HG03159 (cell line): ENCODE data around the gene ALKAL2.

Experiments
- ATAC-seq: cut with Tn5 transposase; IDR thresholded peaks from one replicate; pipeline ENCODE4 v1.9.1; 2021; ENCODE audit warnings: mild to moderate bottlenecking, moderate library complexity; ENCODE audit not compliant: unreplicated experiment

The ALKAL2 gene

GRCh38 chr2:252001-252602 lies 35.8 kb downstream of the ALKAL2 start:
- ATAC-seq: no peak

- no peak for ATAC-seq
Observed at GRCh38 chr2:249538-250042, 38.3 kb downstream of the ALKAL2 start.

GRCh38 chr2:248724-249123 lies 39.2 kb downstream of the ALKAL2 start:
- no peak for ATAC-seq

- peak; percentile 79 for ATAC-seq
Observed at GRCh38 chr2:246489-247144, 41.3 kb downstream of the ALKAL2 start.

GRCh38 chr2:244547-244946 lies 43.3 kb downstream of the ALKAL2 start:
- no peak for ATAC-seq

GRCh38 chr2:238869-239268 lies 49.0 kb downstream of the ALKAL2 start:
- no peak for ATAC-seq

GRCh38 chr2:238431-238830 lies 49.5 kb downstream of the ALKAL2 start:
- no peak for ATAC-seq

- ATAC-seq: no peak
Observed at GRCh38 chr2:237878-238277, 50.0 kb downstream of the ALKAL2 start.

- no peak for ATAC-seq
Observed at GRCh38 chr2:236993-237539, 50.8 kb downstream of the ALKAL2 start.

- no peak for ATAC-seq
Observed at GRCh38 chr2:234421-234820, 53.5 kb downstream of the ALKAL2 start.

GRCh38 chr2:233030-233429 lies 54.9 kb downstream of the ALKAL2 start:
- no peak for ATAC-seq

GRCh38 chr2:231521-232185 lies 56.2 kb downstream of the ALKAL2 start:
- ATAC-seq: no peak
